22Rv1 (cell line): Measurements from ENCODE around the gene EPHB1.

Experiments
- ZFX ChIP-seq: fragments of 450-650 bp; IDR thresholded peaks from 2 replicates; pipeline ENCODE4 v1.6.1; 2017; ENCODE audit warnings: antibody characterized with exemption, borderline replicate concordance
- TF ChIP-seq, protein P1 (sequence below): fragments of 450-650 bp; IDR thresholded peaks from 2 replicates; pipeline ENCODE4 v1.5.1; 2017; ENCODE audit warnings: mild to moderate bottlenecking

- TF ChIP-seq, protein P1, sequence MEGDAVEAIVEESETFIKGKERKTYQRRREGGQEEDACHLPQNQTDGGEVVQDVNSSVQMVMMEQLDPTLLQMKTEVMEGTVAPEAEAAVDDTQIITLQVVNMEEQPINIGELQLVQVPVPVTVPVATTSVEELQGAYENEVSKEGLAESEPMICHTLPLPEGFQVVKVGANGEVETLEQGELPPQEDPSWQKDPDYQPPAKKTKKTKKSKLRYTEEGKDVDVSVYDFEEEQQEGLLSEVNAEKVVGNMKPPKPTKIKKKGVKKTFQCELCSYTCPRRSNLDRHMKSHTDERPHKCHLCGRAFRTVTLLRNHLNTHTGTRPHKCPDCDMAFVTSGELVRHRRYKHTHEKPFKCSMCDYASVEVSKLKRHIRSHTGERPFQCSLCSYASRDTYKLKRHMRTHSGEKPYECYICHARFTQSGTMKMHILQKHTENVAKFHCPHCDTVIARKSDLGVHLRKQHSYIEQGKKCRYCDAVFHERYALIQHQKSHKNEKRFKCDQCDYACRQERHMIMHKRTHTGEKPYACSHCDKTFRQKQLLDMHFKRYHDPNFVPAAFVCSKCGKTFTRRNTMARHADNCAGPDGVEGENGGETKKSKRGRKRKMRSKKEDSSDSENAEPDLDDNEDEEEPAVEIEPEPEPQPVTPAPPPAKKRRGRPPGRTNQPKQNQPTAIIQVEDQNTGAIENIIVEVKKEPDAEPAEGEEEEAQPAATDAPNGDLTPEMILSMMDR = no peak
- TF ChIP-seq ZFX = no peak
Observed at GRCh38 chr3:135215516-135215915, 420.5 kb downstream of the EPHB1 start.
